Fibroblast of the aortic adventitia (primary cell): ENCODE data around the gene ROCK2. TPM values are rescaled to one million over a fixed set of nuclear protein-coding genes. Genes with fewer than 3 reads are reported as not detected.

Experiments
- DNase-seq: peaks from one replicate; pipeline ENCODE4 v3.0.0-alpha.2; 2010; ENCODE audit warnings: low read depth
- H3K4me3 ChIP-seq: 2 replicates; pipeline ENCODE4 v1.5.1; 2011; ENCODE audit warnings: low read depth, mild to moderate bottlenecking, control low read depth, low read length, moderate library complexity
- total RNA-seq: library from RNA; depleted of rRNA; stranded (reverse); fragments of >200 nt; gene quantifications from 2 replicates; pipeline ENCODE4 v1.2.3, GENCODE V29; 2012; ENCODE audit warnings: low replicate concordance
- TF ChIP-seq, protein P1 (sequence below): IDR thresholded peaks from 2 replicates; pipeline ENCODE4 v1.5.1; 2011; ENCODE audit warnings: mild to moderate bottlenecking, low read length, control low read depth, inconsistent platforms; ENCODE audit not compliant: insufficient read depth

Gene ROCK2
- total RNA-seq = 65.3 and 92.9 TPM in 2 replicates

DNA sequence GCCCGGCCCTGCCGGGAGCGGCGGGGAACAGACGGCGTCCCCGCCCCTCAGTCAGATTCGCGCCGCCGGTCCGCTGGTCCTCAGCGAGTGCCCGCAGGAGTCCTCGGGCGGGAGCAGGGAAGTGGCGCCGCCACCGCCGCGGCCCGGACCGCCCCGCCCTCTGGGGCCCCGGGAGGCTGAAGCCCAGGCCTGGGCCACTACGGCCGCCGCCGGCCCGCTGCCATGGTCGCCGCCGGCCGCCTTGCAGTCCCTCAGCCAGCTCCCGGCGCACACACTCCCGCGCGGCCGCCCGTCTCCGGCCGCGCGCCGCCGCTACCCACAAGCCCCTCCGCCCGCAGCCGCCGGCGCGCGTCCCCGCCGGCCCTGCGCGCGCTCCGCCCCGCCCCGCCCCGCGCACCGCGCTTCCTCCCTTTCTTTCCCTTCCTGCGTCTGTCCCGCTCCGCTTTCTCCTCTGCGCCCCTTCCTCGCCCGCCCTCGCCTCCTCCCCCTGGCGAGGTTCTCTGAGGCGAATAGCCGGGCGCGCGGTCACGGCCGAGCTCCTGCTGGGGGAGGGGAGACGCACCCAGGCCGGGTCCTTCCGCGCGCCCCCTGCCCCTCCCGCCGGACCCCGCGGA, at the start of gene ROCK2:
ROCK2 (minus strand) TSS at position 295 of the 614 bp plus-strand sequence. CDS start 500 bp downstream, outside the sequence.
- TF ChIP-seq, protein P1, sequence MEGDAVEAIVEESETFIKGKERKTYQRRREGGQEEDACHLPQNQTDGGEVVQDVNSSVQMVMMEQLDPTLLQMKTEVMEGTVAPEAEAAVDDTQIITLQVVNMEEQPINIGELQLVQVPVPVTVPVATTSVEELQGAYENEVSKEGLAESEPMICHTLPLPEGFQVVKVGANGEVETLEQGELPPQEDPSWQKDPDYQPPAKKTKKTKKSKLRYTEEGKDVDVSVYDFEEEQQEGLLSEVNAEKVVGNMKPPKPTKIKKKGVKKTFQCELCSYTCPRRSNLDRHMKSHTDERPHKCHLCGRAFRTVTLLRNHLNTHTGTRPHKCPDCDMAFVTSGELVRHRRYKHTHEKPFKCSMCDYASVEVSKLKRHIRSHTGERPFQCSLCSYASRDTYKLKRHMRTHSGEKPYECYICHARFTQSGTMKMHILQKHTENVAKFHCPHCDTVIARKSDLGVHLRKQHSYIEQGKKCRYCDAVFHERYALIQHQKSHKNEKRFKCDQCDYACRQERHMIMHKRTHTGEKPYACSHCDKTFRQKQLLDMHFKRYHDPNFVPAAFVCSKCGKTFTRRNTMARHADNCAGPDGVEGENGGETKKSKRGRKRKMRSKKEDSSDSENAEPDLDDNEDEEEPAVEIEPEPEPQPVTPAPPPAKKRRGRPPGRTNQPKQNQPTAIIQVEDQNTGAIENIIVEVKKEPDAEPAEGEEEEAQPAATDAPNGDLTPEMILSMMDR = no peak
- H3K4me3 ChIP-seq = peak within 1 kb of the TSS; percentile 92
- DNase-seq = peak; percentile 75

DNA sequence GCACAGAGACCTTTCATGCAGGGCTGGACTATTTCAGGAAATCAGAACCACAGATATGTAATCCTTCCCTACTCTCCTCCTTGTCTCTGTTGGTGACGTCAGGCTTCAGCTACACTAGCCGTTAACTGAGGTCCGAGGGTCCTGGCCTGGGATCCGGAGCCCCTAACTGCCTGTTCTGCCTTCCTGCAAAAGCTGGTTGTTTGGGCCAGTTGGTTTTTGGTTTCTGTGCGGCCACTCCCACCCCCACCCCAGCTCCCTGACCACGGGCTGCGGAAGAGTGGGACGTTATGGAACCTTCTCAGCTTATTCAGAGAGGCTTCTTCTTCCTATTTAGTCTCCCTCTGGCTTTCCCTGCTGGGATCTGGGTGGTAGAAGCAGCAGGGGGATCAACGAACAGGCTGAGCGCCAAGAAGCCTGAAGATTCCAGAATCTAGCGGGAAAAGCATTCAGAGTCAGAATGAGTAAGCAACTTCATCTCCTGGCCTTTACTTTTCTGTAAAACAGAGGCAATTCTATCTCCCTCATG, 49.3 kb upstream of the ROCK2 start:
- TF ChIP-seq, protein P1 = no peak
- H3K4me3 ChIP-seq = no peak overlapping the region
- DNase-seq = peak; percentile 73

DNA sequence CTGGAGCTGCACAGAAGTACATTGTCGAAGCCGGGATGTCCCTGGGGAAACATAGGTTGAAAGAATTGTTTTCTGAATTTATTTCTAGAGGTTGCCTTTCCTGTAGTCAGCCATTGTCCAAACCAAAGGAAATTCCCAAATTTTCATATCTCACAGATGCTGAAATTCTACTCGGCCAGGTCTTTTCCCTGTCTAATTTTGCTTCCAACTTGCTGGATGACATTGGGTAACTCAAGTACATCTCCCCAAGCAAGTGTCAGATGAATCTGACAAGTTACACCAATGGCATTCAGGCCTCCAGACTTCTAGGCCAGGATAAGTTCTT, 47.5 kb upstream of the ROCK2 start:
- H3K4me3 ChIP-seq = no peak overlapping the region
- no peak for DNase-seq
- TF ChIP-seq, protein P1 = no peak

DNA sequence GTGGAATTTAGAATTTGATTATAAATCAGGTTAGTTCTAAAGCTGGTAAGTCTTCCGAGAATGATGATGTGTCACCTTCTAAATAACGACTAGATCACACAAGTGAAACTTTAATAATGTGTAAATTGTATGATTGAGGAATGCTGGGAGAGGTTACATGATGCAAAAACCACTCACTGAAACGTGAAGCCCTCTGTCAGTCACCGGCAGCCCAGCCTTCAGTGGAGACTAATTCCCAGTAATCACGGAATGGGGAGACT, 45.9 kb upstream of the ROCK2 start:
- no peak for DNase-seq
- no peak overlapping the region for H3K4me3 ChIP-seq
- TF ChIP-seq, protein P1 = no peak

DNA sequence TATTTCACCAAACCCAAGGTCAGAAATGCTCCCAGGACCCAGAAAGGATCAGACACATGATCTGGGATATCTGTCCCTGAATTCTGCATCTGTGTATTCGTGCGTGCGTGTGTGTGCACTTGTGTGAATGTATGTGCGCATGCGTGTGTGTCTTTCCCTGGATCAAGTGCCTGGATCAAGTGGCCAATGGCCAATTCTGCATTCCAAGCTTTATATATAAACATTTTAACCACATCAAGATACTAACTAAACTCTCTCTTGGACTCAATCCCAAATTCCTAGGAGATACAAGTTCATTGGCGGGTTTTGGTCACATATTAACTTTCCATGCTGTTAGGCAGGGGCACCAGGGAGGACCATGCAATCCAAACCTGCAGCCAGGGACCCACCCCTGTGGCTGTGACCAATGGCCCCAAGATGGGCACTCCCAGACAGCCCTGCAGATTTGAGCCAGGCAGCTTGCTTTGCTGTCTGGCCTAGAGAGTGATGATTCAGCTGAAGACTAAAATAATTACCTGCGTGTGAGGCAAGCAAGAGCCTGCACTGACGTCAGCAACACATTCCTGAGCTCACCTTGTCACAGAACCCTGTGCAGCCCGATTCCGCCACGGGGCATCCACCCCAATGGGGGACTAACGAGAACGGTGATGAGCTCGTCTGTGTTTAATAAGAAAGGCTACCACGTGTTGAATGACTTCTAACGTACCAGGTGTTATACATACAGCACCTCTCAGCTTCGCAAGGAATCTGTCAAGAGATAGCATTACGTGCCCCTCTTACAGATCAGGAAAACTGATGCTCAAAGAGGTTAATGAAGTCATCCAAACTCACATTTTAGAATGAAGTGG, 45.3 kb upstream of the ROCK2 start:
- peak; percentile 80 for DNase-seq
- H3K4me3 ChIP-seq = no peak overlapping the region
- TF ChIP-seq, protein P1 = no peak

DNA sequence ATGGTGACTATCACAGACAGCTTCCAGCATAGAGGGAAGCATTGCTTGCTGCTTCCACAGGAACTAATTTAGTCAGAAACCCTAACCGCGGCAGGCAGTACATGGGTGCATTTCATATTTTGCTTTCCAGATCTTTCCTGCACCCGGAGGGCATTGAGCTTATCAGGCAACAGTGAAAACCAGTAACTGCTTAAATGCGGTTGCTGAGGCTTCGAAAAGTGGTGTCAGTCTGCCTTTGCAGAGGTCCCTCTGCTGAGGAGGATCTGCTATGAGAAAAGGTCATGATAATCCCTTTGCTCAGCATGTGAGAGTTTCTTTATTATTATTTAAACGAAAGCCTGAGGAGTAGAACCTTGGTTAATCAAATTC, 44.6 kb upstream of the ROCK2 start:
- DNase-seq = no peak
- TF ChIP-seq, protein P1 = no peak
- no peak overlapping the region for H3K4me3 ChIP-seq
